Activated naive CD4-positive, alpha-beta T cell treated with anti-CD3 and anti-CD28 coated beads, Interleukin-2, amount 50 U/mL, for 24 hours (primary cell): ENCODE measurements around the gene ST6GAL1.
"Not testable (repeated sequence)": the region's sequence is repeated elsewhere in the genome, so short reads cannot be mapped to it uniquely, and the experiment has no call there.

Source experiments
- H3K27ac Mint-ChIP-seq: one replicate; pipeline ENCODE4 v1.8.0; 2021; ENCODE audit warnings: mild to moderate bottlenecking, mixed read lengths
- H3K27me3 Mint-ChIP-seq: one replicate; pipeline ENCODE4 v1.8.0; 2021; ENCODE audit warnings: mixed read lengths
- H3K36me3 Mint-ChIP-seq: one replicate; pipeline ENCODE4 v1.8.0; 2021; ENCODE audit warnings: mixed read lengths
- H3K4me1 Mint-ChIP-seq: one replicate; pipeline ENCODE4 v1.8.0; 2021; ENCODE audit warnings: mixed read lengths
- H3K4me3 Mint-ChIP-seq: one replicate; pipeline ENCODE4 v1.8.0; 2021; ENCODE audit warnings: mild to moderate bottlenecking, mixed read lengths
- H3K9me3 Mint-ChIP-seq: one replicate; pipeline ENCODE4 v1.8.0; 2021; ENCODE audit warnings: mixed read lengths

Gene ST6GAL1, protein sequence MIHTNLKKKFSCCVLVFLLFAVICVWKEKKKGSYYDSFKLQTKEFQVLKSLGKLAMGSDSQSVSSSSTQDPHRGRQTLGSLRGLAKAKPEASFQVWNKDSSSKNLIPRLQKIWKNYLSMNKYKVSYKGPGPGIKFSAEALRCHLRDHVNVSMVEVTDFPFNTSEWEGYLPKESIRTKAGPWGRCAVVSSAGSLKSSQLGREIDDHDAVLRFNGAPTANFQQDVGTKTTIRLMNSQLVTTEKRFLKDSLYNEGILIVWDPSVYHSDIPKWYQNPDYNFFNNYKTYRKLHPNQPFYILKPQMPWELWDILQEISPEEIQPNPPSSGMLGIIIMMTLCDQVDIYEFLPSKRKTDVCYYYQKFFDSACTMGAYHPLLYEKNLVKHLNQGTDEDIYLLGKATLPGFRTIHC

DNA sequence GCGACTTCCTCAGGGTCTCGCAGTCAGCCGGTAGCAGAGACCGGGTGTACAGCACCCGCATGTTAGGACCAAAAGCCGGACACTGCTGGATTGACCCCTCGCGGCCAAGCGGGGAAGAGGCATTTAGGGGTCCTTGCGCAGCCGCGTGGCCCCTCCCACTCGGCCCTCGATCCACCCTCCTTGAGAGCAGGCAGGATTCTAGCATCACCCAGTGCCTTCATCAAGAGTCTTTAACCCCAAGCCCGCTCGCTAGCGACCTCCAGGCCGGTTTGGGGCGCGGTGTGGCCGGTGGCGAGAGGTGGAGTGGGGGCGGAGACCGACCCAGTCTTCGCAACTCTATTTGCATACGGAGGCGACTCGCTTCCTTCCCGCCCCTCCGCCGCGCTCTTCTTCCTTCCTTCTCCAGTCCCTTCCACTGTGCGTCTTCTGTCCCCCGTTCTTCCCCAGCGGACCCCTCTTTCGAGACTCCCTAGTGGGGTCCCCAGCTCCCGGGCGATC lies at the start of gene ST6GAL1:
ST6GAL1 (plus strand) TSS at position 384 of the 498 bp plus-strand sequence. CDS start 112,178 bp downstream, outside the sequence.
- peaks cover 37% of the 10 kb centered on the region for H3K4me1 Mint-ChIP-seq

DNA sequence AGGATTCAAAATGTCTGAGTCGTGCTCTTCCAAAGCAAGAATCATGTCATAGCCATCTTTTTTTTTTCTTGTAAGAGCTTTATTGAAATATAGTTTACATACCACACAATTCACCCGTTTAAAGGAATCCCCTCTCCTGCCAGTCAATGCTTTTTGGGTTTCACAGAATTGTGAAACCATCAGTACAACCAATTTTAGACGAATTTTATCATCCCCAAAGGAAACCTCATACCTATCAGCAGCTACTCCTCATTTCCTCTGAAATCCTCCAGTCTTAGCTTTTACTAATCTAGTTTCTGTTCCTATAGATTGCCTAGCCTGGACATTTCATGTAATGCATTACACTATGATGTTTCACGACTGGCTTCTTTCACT lies 48.2 kb upstream of the ST6GAL1 start:
- Mint-ChIP-seq H3K36me3 (no peaks in the 10 kb centered on the region), H3K4me3 (peak overlapping the region; percentile 45), H3K27ac (peak overlapping the region; percentile 95), H3K4me1 (peaks cover 54% of the 10 kb centered on the region), H3K27me3 (no peaks in the 10 kb centered on the region), H3K9me3 (no peaks in the 10 kb centered on the region)

More for the DNA sequence above, at the start of gene ST6GAL1:
- H3K27me3 Mint-ChIP-seq: no peaks in the 10 kb centered on the region
- peak within 1 kb of the TSS; percentile 93 for H3K4me3 Mint-ChIP-seq
- H3K36me3 Mint-ChIP-seq: peaks cover 5% of the 10 kb centered on the region
- H3K9me3 Mint-ChIP-seq: no peaks in the 10 kb centered on the region
- peak within 1 kb of the TSS; percentile 94 for H3K27ac Mint-ChIP-seq

DNA sequence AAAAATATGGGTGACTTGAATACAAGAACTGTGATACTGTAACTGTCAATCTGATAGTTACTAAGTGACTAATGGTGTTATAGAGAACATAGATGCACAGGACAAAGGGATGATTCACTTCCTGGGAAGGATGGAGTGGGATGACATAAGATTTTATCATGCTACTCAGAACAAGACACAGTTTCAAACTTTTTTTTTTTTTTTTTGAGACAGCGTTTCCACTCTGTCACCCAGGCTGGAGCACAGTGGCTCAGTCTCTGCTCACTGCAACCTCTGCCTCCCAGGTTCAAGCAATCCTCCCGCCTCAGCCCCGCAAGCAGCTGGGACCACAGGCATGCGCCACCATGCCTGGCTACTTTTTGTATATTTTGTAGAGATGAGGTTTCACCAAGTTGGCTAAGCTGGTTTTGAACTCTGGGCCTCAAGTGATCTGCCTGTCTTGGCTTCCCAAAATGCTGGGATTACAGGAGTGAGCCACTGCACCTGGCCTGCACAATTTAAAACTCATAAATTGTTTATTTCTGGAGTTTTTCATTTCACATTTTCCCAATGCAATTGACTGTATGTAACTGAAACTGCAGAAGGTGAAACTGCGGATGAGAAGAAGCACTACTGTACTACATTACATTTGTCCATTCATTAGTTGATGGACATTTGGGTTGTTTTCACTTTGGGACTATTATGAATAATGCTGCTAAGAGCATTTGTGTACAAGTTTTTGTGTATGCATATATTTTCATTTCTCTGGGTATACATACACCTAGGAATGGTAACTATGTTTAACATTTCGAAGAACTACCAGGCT lies 47.2 kb upstream of the ST6GAL1 start:
- peak overlapping the region; percentile 70 for H3K27ac Mint-ChIP-seq
- H3K4me3 Mint-ChIP-seq: peak overlapping the region; percentile 56
- H3K27me3 Mint-ChIP-seq: no peaks in the 10 kb centered on the region
- H3K4me1 Mint-ChIP-seq: peaks cover 58% of the 10 kb centered on the region
- H3K36me3 Mint-ChIP-seq: no peaks in the 10 kb centered on the region
- H3K9me3 Mint-ChIP-seq: no peaks in the 10 kb centered on the region

DNA sequence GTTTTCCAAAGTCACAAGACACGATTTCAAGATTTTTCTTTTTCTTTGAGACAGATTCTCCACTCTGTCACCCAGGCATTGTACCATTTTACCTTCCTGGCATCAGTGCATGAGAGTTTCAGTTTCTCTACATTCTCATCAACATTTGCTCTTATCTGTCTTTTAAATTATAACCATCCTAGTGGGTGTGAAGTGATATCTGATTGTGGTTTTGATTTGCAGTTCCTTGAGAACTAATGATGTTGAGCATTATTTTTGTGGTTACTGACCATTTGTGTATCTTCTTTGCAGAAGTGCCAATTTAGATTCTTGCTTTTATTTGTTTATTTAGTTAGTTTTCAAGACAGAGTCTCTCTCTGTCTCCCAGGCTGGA lies 46.7 kb upstream of the ST6GAL1 start:
- no peaks in the 10 kb centered on the region for H3K36me3 Mint-ChIP-seq
- H3K4me1 Mint-ChIP-seq: peaks cover 62% of the 10 kb centered on the region
- H3K4me3 Mint-ChIP-seq: peak overlapping the region; percentile 56
- no peaks in the 10 kb centered on the region for H3K9me3 Mint-ChIP-seq
- no peaks in the 10 kb centered on the region for H3K27me3 Mint-ChIP-seq
- peak overlapping the region; percentile 70 for H3K27ac Mint-ChIP-seq

DNA sequence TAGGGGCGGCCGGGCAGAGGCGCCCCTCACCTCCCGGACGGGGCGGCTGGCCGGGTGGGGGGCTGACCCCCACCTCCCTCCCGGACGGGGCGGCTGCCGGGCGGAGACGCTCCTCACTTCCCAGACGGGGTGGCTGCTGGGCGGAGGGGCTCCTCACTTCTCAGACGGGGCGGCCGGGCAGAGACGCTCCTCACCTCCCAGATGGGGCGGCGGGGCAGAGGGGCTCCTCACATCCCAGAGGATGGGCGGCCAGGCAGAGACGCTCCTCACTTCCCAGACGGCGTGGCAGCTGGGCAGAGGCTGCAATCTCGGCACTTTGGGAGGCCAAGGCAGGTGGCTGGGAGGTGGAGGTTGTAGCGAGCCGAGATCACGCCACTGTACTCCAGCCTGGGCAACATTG lies 45.5 kb upstream of the ST6GAL1 start:
- not testable (repeated sequence) for H3K9me3 Mint-ChIP-seq, H3K27me3 Mint-ChIP-seq, H3K36me3 Mint-ChIP-seq, H3K27ac Mint-ChIP-seq, H3K4me3 Mint-ChIP-seq
- peaks cover 56% of the 10 kb centered on the region for H3K4me1 Mint-ChIP-seq

DNA sequence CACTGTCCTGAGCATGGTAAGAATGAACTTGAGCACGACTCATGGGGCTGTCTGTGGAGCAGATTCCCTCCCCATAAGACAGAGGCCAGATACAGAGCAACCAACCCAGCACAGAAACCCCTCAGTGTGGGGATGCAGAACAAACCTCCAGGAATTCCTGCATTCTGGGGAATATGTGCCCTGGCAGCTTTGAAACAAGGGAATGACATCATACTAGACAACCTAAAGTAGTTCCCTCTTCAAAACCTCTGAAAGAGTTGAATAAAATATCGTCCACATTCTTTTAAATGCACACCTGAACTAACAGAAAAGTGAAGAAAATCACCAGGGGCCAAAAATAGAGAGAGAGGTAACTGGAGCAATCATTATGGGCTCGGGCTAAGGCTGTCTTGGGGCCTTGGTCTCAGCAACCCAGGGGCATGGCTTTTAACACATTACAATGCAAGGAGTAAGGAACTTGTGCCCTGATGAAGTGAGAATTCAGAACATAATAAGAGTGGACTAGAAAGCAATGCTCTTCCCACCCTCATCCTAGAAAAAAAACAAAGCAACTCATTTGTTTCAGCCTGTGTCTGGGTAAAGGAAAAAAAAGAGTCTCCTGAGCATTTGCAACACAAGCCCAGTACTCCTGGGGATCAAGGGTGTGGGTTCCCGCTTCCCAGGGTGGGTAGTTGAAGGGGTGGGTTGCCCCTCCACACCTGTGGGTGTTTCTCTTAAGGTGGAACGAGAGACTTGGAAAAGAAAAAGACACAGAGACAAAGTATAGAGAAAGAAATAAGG lies 43.9 kb upstream of the ST6GAL1 start:
- no peaks in the 10 kb centered on the region for H3K9me3 Mint-ChIP-seq
- H3K4me3 Mint-ChIP-seq: no peak overlapping the region
- no peaks in the 10 kb centered on the region for H3K36me3 Mint-ChIP-seq
- H3K27me3 Mint-ChIP-seq: no peaks in the 10 kb centered on the region
- no peak overlapping the region for H3K27ac Mint-ChIP-seq
- H3K4me1 Mint-ChIP-seq: peaks cover 43% of the 10 kb centered on the region

DNA sequence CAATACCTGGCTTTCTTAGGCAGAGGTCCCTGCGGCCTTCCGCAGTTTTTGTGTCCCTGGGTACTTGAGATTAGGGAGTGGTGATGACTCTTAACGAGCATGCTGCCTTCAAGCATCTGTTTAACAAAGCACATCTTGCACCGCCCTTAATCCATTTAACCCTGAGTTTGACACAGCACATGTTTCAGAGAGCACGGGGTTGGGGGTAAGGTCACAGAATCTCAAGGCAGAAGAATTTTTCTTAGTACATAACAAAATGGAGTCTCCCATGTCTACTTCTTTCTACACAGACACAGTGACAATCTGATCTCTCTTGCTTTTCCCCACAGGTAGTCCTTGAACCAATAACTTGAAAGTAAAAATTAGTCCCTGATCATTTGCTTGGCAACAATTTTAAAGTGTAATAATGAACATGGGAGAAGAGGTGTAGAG lies 42.8 kb upstream of the ST6GAL1 start:
- not testable (repeated sequence) for H3K27ac Mint-ChIP-seq, H3K36me3 Mint-ChIP-seq, H3K4me3 Mint-ChIP-seq, H3K27me3 Mint-ChIP-seq, H3K9me3 Mint-ChIP-seq
- H3K4me1 Mint-ChIP-seq: peaks cover 34% of the 10 kb centered on the region

DNA sequence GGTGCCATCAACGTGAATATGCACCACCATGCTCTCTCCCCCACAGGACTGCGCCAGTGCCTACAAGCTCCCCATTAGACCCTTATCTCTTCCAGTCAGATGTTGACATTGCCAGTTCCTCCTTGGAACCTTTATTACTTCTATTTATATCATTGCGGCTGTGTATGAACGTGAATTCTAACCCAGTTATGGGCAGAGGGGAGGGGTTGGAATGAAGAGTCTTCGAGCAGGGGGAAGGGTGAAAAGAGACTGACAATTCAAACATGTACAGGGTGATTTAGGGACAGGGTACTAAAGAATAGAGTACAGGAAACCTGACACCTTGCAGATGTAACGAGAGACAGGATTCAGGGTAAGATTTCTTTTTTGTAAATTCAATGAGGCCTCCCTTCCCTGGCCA lies 41.8 kb upstream of the ST6GAL1 start:
- peaks cover 25% of the 10 kb centered on the region for H3K4me1 Mint-ChIP-seq
- no peaks in the 10 kb centered on the region for H3K27me3 Mint-ChIP-seq
- H3K9me3 Mint-ChIP-seq: no peaks in the 10 kb centered on the region
- H3K36me3 Mint-ChIP-seq: no peaks in the 10 kb centered on the region
- H3K4me3 Mint-ChIP-seq: no peak overlapping the region
- H3K27ac Mint-ChIP-seq: peak overlapping the region; percentile 8

DNA sequence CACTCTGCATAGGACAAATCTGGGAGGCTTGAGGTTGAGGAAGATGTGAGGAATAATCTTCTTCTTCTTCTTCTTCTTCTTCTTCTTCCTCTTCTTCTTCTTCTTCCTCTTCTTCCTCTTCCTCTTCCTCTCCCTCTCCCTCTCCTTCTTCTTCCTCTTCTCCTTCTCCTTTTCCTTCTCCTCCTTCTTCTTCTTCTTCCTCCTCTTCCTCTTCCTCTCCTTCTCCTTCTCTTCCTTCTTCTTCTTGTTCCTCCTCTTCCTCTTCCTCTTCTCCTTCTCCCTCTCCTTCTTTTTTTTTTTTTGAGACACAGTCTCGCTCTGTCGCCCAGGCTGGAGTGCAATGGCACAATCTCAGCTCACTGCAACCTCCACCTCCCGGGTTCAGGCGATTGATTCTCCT lies 40.6 kb upstream of the ST6GAL1 start:
- H3K27me3 Mint-ChIP-seq, H3K36me3 Mint-ChIP-seq, H3K4me3 Mint-ChIP-seq, H3K9me3 Mint-ChIP-seq, H3K27ac Mint-ChIP-seq: not testable (repeated sequence)
- peaks cover 20% of the 10 kb centered on the region for H3K4me1 Mint-ChIP-seq

DNA sequence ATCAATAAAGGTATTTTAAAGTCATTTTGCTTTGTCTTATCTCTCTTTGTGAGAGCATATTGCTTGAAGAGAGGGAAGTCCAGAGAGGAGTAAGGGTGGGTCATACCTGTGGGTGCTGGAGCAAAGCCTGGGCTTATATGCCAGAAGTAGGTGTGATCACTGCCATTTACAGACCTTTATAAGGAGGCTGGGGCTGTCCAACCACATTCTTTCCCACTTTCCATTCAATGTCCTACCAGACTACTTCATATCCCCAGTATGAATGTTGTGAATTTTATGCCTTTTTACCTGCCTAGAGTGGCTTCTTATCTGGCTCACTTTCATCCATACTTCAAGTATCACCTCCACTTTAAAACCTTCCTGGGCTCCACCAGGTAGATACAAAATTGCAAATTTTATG lies 39.4 kb upstream of the ST6GAL1 start:
- Mint-ChIP-seq H3K27me3 (no peaks in the 10 kb centered on the region), H3K9me3 (no peaks in the 10 kb centered on the region), H3K27ac (no peak overlapping the region), H3K36me3 (no peaks in the 10 kb centered on the region), H3K4me1 (peaks cover 15% of the 10 kb centered on the region), H3K4me3 (no peak overlapping the region)

DNA sequence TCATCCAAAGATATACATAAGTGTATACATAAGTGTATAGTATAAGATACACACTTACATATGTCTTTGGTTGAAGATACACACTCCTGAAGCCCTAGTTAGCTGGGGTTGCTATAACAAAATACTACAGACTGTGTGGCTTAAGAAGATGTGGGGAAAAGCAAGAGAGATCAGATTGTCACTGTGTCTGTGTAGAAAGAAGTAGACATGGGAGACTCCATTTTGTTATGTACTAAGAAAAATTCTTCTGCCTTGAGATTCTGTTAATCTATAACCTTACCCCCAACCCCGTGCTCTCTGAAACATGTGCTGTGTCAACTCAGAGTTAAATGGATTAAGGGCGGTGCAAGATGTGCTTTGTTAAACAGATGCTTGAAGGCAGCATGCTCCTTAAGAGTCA lies 37.3 kb upstream of the ST6GAL1 start:
- H3K9me3 Mint-ChIP-seq, H3K27ac Mint-ChIP-seq, H3K4me1 Mint-ChIP-seq, H3K36me3 Mint-ChIP-seq, H3K27me3 Mint-ChIP-seq, H3K4me3 Mint-ChIP-seq: not testable (repeated sequence)

DNA sequence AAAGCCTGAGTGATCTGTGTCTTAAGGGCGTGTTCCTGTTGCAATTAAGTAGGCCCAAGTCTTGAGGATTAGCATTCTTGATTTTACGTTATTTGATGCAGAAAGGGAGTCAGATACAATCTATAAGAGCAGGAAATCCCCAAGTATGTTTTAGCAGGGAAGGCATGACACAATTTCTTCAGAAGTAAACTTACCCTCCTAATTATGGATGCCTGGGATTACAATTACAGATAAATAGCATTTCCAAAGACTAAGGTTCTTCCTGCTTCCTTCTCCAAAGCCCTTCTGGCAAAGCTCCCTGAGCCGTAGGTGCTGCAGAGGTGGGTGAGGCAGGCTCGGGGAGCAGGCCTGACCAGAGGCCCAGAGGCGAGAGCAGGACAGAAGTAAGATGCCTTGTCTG lies 34.9 kb upstream of the ST6GAL1 start:
- Mint-ChIP-seq H3K9me3 (no peaks in the 10 kb centered on the region), H3K27ac (no peak overlapping the region)

DNA sequence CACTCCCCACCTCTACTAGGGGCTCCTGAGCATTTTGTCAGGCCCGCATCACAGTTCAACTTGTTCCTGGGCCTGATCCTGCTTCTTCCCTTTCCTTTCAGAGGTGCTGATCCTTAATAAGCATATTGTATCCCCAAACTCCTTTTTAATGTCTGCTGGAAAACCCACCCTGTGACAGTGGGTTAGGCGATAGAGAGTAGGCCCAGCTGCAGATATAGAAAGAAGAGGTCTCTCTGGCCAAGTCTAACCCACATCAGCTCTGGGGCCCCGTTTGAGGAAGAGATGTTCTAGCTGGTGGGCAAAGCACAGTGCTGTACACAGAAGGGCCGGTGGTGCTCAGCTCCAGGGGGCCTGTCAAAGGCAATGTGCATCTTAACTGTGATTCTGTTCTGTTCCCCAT lies 34.3 kb upstream of the ST6GAL1 start:
- no peaks in the 10 kb centered on the region for H3K27me3 Mint-ChIP-seq
- peaks cover 15% of the 10 kb centered on the region for H3K4me1 Mint-ChIP-seq
- H3K4me3 Mint-ChIP-seq: no peak overlapping the region
- H3K36me3 Mint-ChIP-seq: no peaks in the 10 kb centered on the region
- H3K9me3 Mint-ChIP-seq: no peaks in the 10 kb centered on the region
- no peak overlapping the region for H3K27ac Mint-ChIP-seq

More for the DNA sequence above, 34.9 kb upstream of the ST6GAL1 start:
- H3K27me3 Mint-ChIP-seq: no peaks in the 10 kb centered on the region
- no peak overlapping the region for H3K4me3 Mint-ChIP-seq
- peaks cover 9% of the 10 kb centered on the region for H3K4me1 Mint-ChIP-seq
- no peaks in the 10 kb centered on the region for H3K36me3 Mint-ChIP-seq

DNA sequence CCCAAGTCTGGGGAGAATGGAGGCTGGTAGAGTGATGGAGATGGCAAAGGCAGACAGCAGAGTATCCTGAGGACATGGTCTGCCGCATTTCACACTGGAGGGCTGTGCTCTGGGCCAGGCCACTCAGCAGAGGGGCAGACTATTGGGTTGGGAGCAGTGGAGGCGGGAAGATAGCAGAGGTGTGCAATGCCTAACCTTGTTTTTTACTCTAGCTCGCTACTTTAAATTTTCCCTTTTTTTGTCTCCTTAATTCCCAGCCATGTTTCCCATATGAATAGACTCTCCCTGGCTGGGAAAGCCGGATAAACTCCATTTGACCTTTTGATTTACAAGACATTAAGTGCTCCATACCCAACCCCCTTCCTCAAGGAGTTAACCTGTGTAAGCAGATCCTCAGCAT lies 33.5 kb upstream of the ST6GAL1 start:
- no peak overlapping the region for H3K4me3 Mint-ChIP-seq
- H3K27me3 Mint-ChIP-seq: no peaks in the 10 kb centered on the region
- no peaks in the 10 kb centered on the region for H3K36me3 Mint-ChIP-seq
- H3K9me3 Mint-ChIP-seq: no peaks in the 10 kb centered on the region
- peaks cover 21% of the 10 kb centered on the region for H3K4me1 Mint-ChIP-seq
- no peak overlapping the region for H3K27ac Mint-ChIP-seq

DNA sequence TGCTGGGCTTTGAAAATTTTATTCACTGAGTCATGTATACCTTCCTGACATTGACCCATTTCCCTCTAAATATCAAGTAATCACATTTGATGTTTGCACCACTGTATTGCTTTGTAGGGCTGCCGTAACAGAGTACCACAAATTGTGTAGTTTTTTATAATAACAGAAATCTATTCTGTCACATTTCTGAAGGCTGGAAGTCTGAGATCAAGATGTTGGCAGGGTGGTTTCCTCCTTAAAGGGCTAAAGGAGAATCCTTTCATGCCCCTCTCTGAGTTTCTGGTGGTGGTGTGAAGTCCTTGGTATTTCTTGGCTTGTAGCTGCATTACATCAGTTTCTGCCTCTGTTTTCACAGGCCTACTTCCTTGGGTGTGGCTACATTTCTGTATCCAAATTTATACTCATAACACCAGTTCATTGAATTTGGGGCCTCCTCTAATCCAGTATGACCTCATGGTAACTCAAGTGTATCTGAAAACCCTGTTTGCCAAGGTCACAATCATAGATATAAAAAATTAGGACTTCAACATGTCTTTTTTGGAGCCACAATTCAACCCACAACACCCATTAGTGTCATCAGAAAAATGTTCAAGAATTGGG lies 29.1 kb upstream of the ST6GAL1 start:
- H3K9me3 Mint-ChIP-seq: peaks cover 12% of the 10 kb centered on the region
- H3K4me1 Mint-ChIP-seq: peaks cover 35% of the 10 kb centered on the region
- no peaks in the 10 kb centered on the region for H3K27me3 Mint-ChIP-seq
- no peak overlapping the region for H3K4me3 Mint-ChIP-seq
- peaks cover 25% of the 10 kb centered on the region for H3K36me3 Mint-ChIP-seq
- H3K27ac Mint-ChIP-seq: peak overlapping the region; percentile 76
